ENCODE data around the gene MFSD6.

MFSD6 gene

DNA sequence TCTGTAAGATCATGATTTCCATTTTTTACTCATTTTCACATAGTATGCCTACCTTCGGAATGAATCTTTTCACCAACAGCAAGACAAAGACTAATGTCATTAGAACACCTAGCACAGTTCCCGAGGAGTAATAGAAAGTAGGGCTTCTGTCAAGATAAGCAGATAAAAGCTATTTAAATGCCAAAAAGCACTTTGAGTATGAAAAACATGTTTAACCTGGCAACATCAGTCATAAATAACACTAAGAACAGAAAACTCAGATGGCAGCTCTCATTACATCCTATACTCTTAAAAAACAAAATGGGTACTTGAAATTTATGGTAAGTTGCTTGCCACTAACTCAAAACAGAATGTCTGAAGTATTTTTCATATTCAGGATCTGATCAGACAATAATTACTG, 109.3 kb downstream of the MFSD6 start:
- TF ChIP-seq GATA1 (IDR thresholded peaks at IDR 0.05; ENCODE audit: low read depth, low read length) (no peak), POLR2A (IDR thresholded peaks at IDR 0.05; ENCODE audit: low read length) (no peak)
- no peak for DNase-seq

DNA sequence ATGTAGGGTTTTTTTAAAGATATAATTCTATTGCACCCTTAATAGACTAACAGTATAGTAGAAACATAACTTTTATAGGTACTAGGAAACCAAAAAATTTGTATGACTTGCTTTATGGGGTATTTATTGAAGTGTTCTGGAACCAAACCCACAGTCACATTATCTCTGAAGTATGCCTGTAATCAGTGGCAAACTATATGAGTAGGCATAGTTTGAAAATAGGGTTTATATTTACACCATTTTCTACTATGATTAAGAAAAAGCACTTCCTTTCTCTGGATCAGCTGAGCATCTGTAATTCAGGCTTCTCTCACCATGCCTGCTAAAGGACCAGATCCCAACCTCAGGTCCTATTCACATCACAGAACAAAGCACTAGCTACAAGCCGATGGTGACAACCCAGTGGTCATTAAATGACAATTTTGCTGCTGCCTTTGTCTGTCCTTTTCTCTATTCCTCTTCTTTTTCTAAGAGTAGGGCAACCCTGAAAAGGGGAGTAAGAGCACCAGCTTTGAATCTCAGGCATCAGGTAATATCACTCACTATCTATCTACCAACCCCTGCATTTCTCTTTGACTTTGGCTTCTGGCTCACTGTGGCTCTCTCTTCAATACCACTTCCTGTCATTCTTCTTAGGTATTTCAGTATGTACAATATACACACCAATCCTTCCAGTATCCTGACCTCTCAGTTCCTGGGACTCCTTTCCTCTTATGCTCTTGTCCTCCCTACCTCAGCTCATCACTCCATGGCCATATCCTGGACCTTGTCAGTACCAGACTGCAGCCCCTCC, 112.0 kb downstream of the MFSD6 start:
- TF ChIP-seq GATA1 (IDR thresholded peaks at IDR 0.05; ENCODE audit: low read depth, low read length): no peak
- TF ChIP-seq POLR2A (IDR thresholded peaks at IDR 0.05; ENCODE audit: low read length): no peak
- DNase-seq: no peak

DNA sequence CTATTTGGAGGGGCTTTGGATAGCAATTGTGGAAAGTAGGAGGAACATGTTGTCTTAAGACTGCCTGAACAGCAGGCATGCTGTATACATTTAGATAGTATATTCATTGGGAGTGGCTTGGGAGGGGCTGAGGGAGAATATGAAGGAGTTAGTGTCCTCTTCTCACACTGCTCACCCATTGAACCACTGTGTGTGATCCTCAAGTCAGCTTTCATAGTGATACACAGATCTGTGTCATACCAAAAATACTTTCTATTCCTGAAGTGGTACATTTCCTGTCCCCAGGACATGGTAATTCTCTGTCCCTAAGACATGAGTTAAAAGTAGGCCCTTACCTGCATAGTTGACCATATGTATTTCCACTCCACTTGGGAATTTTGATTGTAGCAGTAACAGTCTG, 116.8 kb downstream of the MFSD6 start:
- no peak for DNase-seq
- no peak for TF ChIP-seq POLR2A (IDR thresholded peaks at IDR 0.05; ENCODE audit: low read length)
- TF ChIP-seq GATA1 (IDR thresholded peaks at IDR 0.05; ENCODE audit: low read depth, low read length): no peak

DNA sequence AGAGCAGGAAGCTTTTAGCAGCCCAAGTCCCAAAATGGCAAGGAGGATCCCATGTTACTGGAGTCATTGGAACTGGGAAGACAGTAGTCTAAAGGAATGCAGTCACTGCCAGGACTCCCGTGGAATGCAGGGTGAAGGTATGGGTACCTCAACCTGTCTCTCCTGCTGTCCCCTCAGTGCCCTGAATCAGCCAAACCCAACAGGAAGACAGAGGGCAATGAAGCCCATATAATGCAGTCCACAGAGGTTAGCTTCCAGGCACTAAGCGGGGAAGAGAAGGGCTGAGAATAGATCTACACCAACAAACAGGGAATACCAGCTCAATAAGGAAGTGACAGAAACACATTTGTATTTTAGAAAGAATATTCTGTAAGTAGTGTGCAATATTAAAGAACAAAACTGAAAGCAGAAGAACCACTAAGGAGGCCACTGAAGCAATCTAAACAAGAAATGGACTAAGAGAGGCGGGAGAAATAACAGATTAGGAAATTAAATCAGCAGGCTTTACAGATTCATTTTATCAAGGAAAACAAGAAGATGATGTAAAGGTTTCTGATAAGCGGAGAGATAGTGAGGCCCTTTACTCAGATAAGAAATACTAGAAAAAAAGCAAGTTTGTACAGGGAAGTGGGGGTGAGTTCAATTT, 118.1 kb downstream of the MFSD6 start:
- no peak for TF ChIP-seq GATA1 (IDR thresholded peaks at IDR 0.05; ENCODE audit: low read depth, low read length)
- no peak for TF ChIP-seq POLR2A (IDR thresholded peaks at IDR 0.05; ENCODE audit: low read length)
- DNase-seq: no peak

DNA sequence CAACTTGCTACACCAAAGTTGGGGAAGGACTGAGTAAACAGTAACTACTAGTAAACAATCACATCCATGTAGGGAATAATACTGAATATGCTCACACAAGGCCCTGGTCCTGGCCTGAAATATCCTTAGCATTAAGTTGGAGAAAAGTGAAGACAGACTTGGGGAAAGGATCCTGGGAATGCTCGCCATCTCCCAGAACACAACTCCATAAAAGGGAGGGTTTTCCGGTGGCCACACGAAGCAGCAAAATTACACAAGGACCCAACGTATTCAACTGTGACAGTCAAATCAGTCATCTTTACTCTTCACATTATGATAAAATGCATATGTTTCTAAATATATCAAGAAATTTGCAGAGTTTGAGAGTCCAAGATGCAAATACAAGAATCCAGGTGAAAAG, 119.1 kb downstream of the MFSD6 start:
- TF ChIP-seq POLR2A (IDR thresholded peaks at IDR 0.05; ENCODE audit: low read length) (no peak), GATA1 (IDR thresholded peaks at IDR 0.05; ENCODE audit: low read depth, low read length) (no peak)
- DNase-seq: no peak

DNA sequence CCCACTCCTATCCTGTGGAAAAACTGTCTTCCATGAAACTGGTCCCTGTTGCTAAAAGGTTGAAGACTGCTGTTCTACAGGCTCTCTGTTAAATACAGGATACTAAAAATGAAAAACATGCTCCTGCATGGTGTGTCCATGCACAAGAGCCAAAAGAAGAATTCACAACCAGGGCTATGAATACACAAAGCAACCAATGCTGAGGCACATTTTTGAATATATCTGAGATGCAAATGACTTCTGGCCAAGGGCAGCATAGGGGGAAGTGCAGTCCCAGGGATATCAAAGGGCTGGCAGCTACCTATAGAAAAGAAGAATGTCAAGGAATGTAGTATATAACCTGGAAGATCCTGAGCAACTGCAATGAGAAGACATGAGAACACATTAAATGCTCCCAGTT, 119.8 kb downstream of the MFSD6 start:
- DNase-seq: no peak
- no peak for TF ChIP-seq POLR2A (IDR thresholded peaks at IDR 0.05; ENCODE audit: low read length)
- TF ChIP-seq GATA1 (IDR thresholded peaks at IDR 0.05; ENCODE audit: low read depth, low read length): no peak

DNA sequence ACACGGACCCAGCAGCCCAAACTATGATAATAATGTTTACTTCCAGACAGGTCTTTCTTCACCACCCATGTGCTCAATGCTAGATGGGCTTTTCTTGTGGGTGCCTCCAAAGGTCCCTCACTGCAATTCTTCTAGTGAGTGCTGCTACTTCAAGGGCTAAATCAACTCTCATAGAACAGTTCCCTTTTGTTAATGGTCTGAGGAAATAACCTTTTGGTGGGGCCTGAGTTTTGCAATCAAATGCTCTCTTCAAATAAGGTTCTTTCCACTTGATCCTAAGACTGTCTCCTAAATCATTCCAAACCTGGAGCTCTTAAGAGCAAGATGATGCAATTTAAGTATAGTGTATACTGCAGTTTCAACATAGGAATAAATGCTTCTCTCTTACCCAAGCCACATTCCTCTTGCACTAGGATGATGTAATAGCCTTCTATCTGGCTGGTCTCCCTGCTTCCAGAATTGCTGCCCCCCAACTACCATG, 120.4 kb downstream of the MFSD6 start:
- TF ChIP-seq GATA1 (IDR thresholded peaks at IDR 0.05; ENCODE audit: low read depth, low read length) (no peak), POLR2A (IDR thresholded peaks at IDR 0.05; ENCODE audit: low read length) (no peak)
- peak in 1 of 2 experiments; percentile 50 for DNase-seq

DNA sequence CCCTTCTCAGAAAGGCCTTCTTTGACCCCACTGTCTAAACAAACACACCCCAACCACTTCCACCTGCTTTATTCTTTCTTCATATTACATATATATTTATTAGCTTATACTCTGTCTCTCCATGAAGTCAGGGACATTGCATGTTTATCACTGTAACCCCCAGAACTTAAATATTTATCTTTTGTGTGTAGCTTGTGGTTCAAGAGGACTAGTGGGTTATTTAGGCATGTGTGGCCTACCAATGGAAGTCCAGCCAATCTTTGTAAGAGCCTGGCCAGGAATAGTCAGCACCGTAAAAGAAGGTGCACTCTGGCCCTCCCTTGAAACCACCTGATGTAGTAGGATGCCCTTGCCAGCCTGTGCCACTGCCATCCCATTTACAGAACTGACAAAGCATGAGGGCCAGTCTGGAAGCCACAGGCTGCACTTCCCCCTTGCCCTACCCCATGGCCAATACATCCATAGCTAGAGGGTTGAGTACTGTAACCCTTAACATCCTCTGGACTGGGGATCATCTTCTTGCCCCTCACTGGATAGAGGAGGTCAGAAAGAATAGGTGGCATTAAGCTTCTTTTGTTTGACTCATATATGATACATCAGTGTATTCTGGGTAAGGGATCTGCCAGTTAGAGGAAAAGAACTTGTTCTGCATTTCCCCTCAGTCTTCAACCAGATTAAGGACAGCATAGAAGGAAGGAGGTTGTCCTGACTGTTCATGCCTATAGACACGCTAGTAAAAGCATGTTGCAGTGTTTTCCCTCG, 121.5 kb downstream of the MFSD6 start:
- TF ChIP-seq GATA1 (IDR thresholded peaks at IDR 0.05; ENCODE audit: low read depth, low read length): no peak
- no peak for TF ChIP-seq POLR2A (IDR thresholded peaks at IDR 0.05; ENCODE audit: low read length)
- DNase-seq: no peak

DNA sequence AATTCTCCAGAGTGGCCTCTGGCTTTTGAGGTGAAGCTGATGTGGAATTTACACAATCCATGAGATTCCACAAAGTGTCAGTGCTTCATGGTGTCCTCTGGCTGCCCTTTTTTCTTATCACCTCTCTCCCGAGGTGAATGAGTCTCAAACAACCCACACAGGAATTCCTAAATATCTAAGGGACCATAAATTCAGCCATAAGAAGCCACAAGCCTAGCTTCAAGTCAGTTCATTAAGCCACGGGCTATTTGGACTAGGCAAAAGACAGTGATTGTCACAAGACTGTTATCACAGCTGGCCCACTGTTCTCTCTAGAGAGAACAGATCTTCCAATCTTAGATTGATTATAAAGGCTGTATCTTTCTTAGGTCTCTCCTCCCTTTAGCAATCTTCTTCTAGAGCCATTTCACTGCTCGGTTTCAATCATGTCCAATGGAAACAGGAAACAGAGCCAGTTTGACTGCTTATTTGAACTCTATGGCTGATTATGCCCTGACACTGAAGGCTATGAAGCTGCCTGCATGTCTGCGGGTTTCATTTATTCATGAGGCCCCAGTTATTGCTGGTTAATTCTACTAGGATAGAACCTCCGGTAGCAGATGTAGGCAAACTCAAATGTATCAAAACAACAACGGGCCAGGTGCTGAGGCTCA, 122.2 kb downstream of the MFSD6 start:
- no peak for TF ChIP-seq GATA1 (IDR thresholded peaks at IDR 0.05; ENCODE audit: low read depth, low read length)
- peak in 1 of 2 experiments; percentile 20 for DNase-seq

DNA sequence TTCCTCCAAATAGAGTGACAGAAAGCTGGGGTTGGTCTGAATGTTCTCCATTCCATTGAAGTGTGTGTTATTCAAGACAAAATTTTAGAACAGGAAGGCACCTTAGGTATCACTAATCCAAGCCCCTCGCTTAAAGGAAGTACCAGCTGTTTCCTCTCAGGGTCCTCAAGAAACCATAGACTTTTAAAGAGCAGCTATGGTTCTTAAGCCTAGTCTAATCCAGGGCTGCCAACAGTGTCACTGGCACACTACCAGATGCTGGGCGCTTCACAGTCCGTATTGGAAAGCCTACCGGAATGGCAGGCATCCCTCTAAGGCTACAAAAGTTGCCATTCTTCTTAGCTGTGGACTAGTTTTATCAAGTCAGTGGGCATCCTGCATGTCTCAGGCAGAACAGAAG, 124.4 kb downstream of the MFSD6 start:
- no peak for TF ChIP-seq GATA1 (IDR thresholded peaks at IDR 0.05; ENCODE audit: low read depth, low read length)
- TF ChIP-seq POLR2A (IDR thresholded peaks at IDR 0.05; ENCODE audit: low read length): no peak
- DNase-seq: no peak

DNA sequence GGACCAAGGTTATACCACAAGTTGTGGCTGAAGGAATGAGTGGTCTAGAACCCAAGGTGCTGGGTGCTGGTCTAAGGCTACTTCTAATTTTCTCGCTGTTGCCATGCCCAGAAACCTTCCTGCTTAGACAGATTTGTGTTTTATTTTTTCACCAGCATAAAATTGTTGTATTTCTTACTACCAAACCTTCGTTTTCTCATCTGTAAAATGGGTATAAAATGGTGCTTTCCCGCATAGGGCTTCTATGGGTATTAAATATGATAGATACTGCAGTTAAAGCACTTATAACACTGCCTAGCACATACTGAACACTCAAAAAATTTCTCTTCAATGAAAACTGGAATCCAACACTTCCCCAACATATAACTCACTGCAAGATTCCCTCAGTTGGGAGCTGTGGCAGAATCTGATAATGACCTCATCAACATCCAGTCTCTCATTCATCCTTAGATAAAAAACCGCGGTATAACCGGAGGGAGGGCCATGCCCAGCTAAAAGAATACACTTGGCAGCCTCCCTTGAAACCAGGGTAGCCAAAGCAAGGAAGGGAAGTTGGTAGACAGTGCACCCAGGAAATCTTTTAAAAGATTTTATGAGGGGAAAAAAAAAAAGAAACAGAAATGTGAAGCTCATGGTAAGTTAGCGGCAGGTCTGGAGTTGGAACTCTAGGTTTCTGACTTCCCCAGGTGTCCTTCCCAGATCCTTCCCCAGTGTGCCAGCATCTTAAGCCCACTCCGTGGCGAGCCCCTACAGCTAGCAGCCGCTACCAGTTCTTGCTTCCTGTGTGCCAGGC, 125.2 kb downstream of the MFSD6 start:
- DNase-seq: no peak
- no peak for TF ChIP-seq GATA1 (IDR thresholded peaks at IDR 0.05; ENCODE audit: low read depth, low read length)
- no peak for TF ChIP-seq POLR2A (IDR thresholded peaks at IDR 0.05; ENCODE audit: low read length)

DNA sequence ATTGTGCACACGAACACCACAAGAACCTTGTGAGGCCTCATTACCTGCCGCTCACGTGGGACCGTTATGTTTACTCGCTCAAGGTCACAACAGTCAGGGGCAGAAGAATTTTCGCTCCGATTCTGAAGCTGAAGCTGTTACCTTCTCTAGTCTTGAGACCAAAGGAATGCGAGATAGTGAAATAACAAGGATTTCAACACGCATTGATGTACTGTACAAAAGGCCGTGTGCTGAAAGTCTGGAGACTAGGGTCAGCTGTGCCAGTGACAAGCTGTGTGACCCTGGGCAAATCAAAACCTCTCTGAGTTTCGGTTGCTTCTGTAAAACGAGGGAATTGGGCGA, 125.8 kb downstream of the MFSD6 start:
- TF ChIP-seq GATA1 (IDR thresholded peaks at IDR 0.05; ENCODE audit: low read depth, low read length) (no peak), POLR2A (IDR thresholded peaks at IDR 0.05; ENCODE audit: low read length) (no peak)
- DNase-seq: no peak
